SK-N-SH treated with all-trans-retinoic acid at 6 μM for 48 hours (cell line): ENCODE results near the gene TOMM40L.

Experiments
- ATAC-seq: fragments of 200-7000 bp; cut with Tn5 transposase; 3 replicates; pipeline ENCODE4 v1.9.1; 2020; ENCODE audit warnings: mild to moderate bottlenecking, moderate library complexity
- ARNTL ChIP-seq: fragments of 450-650 bp; formaldehyde crosslinking; IDR thresholded peaks from 2 replicates; pipeline ENCODE4 v1.5.0; 2020; ENCODE audit warnings: low read depth, mild to moderate bottlenecking, moderate library complexity, borderline replicate concordance
- CSDC2 ChIP-seq: fragments of 250-450 bp; sonication (Bioruptor Pico); IDR thresholded peaks from 2 replicates; pipeline ENCODE4 v1.5.0; 2020; ENCODE audit warnings: mild to moderate bottlenecking, moderate library complexity
- CSRNP3 ChIP-seq: fragments of 250-450 bp; sonication (Bioruptor Pico); IDR thresholded peaks from 2 replicates; pipeline ENCODE4 v1.5.1; 2021; ENCODE audit warnings: mild to moderate bottlenecking, moderate library complexity
- PATZ1 ChIP-seq: fragments of 250-450 bp; sonication (Bioruptor Pico); IDR thresholded peaks from 2 replicates; pipeline ENCODE4 v1.8.0; 2020; ENCODE audit warnings: mild to moderate bottlenecking, moderate library complexity, borderline replicate concordance
- POU6F1 ChIP-seq: fragments of 250-450 bp; sonication (Bioruptor Pico); IDR thresholded peaks from 2 replicates; pipeline ENCODE4 v1.8.0; 2021; ENCODE audit warnings: low read depth, mild to moderate bottlenecking, moderate library complexity, borderline replicate concordance
- SNAI2 ChIP-seq: fragments of 250-450 bp; sonication (Bioruptor Pico); IDR thresholded peaks from 2 replicates; pipeline ENCODE4 v1.5.0; 2020; ENCODE audit warnings: mild to moderate bottlenecking, moderate library complexity
- TCF4 ChIP-seq: fragments of 250-450 bp; sonication (Bioruptor Pico); IDR thresholded peaks from 2 replicates; pipeline ENCODE4 v1.8.0; 2021; ENCODE audit warnings: mild to moderate bottlenecking, moderate library complexity, borderline replicate concordance
- TOX ChIP-seq: fragments of 250-450 bp; sonication (Bioruptor Pico); IDR thresholded peaks from 2 replicates; pipeline ENCODE4 v1.8.0; 2021; ENCODE audit warnings: mild to moderate bottlenecking, moderate library complexity, borderline replicate concordance
- TSHZ2 ChIP-seq: fragments of 250-450 bp; sonication (Bioruptor Pico); IDR thresholded peaks from 2 replicates; pipeline ENCODE4 v1.5.0; 2020; ENCODE audit warnings: mild to moderate bottlenecking, moderate library complexity
- ZC3H10 ChIP-seq: fragments of 250-450 bp; sonication (Bioruptor Pico); IDR thresholded peaks from 2 replicates; pipeline ENCODE4 v1.5.1; 2021; ENCODE audit warnings: mild to moderate bottlenecking, moderate library complexity
- ZFP3 ChIP-seq: fragments of 250-450 bp; sonication (Bioruptor Pico); IDR thresholded peaks from 2 replicates; pipeline ENCODE4 v1.5.0; 2020; ENCODE audit warnings: mild to moderate bottlenecking, moderate library complexity
- ZNF70 ChIP-seq: fragments of 450-650 bp; formaldehyde crosslinking; IDR thresholded peaks from 2 replicates; pipeline ENCODE4 v1.5.0; 2020; ENCODE audit warnings: mild to moderate bottlenecking, moderate library complexity

TOMM40L gene

DNA sequence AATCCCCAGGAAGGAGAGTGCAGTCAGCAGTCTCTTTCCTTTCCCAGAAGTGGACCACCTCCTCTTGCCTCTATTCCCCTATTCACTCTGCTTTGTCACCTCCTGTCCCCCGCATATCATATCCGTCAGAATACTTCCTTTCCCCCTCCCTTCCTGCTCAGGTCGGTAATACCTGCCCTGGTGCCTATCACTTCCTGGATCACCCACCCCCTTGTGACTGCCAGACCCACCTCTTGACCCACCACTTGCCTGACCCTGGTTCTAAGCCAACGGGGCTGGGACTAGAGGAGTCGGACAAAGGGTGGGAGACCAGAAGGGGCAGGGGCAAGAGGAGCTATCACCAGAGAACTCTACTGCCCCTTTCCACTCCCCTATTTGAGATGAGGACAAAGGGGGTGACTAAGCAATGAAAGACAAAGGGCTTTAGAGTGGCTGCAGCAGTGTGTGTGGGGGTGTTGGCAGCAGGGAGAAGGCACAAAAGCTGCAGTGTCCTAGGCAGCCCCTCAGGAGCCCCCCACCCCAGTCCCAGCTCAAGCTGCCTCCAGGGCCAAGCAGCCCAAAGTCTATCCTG is 25.4 kb upstream of the TOMM40L start (continued):
- TF ChIP-seq POU6F1 (CRISPR knock-in tag) = no peak

DNA sequence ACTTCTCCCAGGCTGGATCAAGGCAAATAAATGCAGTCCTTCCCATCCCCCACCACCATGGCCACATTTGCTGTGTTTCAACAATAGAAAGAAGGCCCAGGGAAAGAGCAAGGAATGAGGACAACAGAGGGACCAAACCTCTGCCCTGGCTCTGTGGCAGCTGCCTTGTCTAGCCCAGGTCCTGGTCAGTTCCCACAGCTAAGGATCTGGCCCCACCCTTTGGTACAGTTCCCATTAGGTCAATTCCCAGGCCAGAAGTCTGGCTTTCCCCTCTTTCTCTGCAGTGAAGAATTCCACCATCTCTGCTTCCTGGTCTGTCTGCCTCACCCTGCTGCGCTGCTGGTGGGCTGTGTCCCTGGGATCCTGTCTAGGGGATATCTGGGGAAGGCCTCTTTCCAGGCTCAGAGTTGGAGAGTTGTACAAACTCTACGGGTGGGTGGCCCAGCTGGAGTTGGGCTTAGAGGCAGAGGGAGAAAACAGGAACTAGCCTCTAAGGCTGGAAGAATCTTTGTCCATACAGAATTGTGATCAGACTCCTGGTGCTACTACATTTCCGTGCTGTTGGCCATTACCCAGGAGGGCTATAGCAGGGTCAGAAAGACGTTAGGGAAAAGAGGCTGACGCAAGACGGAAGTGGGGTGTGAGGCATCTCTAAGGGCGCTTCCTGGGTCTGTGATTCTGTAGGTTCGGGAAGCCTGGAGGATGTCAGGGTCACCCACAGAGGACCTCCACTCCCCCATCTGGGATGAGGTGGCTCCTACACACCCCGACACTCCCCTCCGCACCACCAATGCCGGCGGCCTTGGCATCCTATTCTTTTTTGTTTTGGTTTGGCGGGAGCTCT is 24.6 kb upstream of the TOMM40L start:
- no peak for ATAC-seq
- TF ChIP-seq CSRNP3 (CRISPR knock-in tag) = no peak
- no peak for TF ChIP-seq ARNTL (CRISPR knock-in tag)
- no peak for TF ChIP-seq ZC3H10 (CRISPR knock-in tag)
- no peak for TF ChIP-seq TSHZ2 (CRISPR knock-in tag)
- TF ChIP-seq PATZ1 (CRISPR knock-in tag) = no peak
- TF ChIP-seq CSDC2 (CRISPR knock-in tag) = no peak
- no peak for TF ChIP-seq SNAI2
- TF ChIP-seq POU6F1 (CRISPR knock-in tag) = no peak
- TF ChIP-seq TCF4 = no peak
- TF ChIP-seq ZNF70 (CRISPR knock-in tag) = no peak
- no peak for TF ChIP-seq TOX
- no peak for TF ChIP-seq ZFP3 (CRISPR knock-in tag)

- TF ChIP-seq CSDC2 (CRISPR knock-in tag) = no peak
- peak; percentile 7; the same call in 1 of the 2 replicates for TF ChIP-seq TSHZ2 (CRISPR knock-in tag)
- TF ChIP-seq, all 23 proteins: peak for 1
- ATAC-seq = peak; percentile 82
These were observed 23.8 kb upstream of the TOMM40L start, which contains the start of gene NDUFS2 for GRCh38 chr1:161201836-161202712. TSS of gene NDUFS2 (plus strand) at chr1:161202367. CDS start at chr1:161202386, 19 bp downstream.
